SK-N-SH treated with all-trans-retinoic acid at 6 μM for 48 hours (cell line): ENCODE measurements around the gene ALX3.

Experiments used
- ISL1 ChIP-seq: fragments of 250-450 bp; sonication (Bioruptor Pico); IDR thresholded peaks from 2 replicates; pipeline ENCODE4 v2.1.2; 2022; ENCODE audit warnings: mild to moderate bottlenecking, moderate library complexity
- RARB ChIP-seq: fragments of 250-450 bp; sonication (Bioruptor Pico); IDR thresholded peaks from 2 replicates; pipeline ENCODE4 v1.8.0; 2021; ENCODE audit warnings: mild to moderate bottlenecking, moderate library complexity
- ZFP30 ChIP-seq: fragments of 450-650 bp; formaldehyde crosslinking; IDR thresholded peaks from 2 replicates; pipeline ENCODE4 v1.5.0; 2022; ENCODE audit warnings: mild to moderate bottlenecking, moderate library complexity

DNA sequence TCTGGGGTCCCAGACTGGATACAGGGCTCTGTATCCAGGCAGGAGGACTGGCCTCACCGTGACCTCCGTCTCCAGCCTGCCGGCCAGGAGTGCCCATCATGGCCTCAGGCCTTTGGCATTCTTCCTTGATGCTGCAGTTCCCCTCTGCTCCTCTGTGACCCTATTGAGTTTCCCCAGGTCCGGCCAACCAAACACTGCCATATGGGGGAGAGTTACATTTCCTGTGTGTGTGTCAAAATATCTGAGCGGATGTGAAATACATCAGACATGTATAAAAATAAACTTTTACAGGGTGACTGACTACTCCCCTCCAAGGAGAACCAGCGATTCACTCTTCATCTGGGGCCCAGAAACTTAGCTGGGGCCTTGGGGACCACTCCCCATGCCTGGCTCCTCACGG is 31.6 kb upstream of the ALX3 start:
- TF ChIP-seq ISL1 (CRISPR knock-in tag) (no peak), RARB (CRISPR knock-in tag) (no peak), ZFP30 (CRISPR knock-in tag) (no peak)
